GM06990 (cell line): ENCODE results near the gene SV2C.

Source experiments
- DNase-seq: peaks from one replicate; pipeline ENCODE4 v3.0.0-alpha.2; 2011; ENCODE audit not compliant: insufficient read length; ENCODE audit errors: extremely low read depth
- H3K27me3 ChIP-seq: replicated peaks from 2 replicates; pipeline ENCODE4 v1.6.0; 2011; ENCODE audit warnings: low read length; ENCODE audit not compliant: control insufficient read depth, insufficient read depth
- H3K36me3 ChIP-seq: 2 replicates; pipeline ENCODE4 v1.5.1; 2011; ENCODE audit warnings: low read length; ENCODE audit not compliant: control insufficient read depth, insufficient read depth
- H3K4me3 ChIP-seq: replicated peaks from 2 replicates; pipeline ENCODE4 v1.5.1; 2011; ENCODE audit warnings: low read depth, mild to moderate bottlenecking, control low read depth, low read length
- TF ChIP-seq, protein P1 (sequence below): IDR thresholded peaks from 2 replicates; pipeline ENCODE4 v1.5.1; 2011; ENCODE audit warnings: low read length, control low read depth, mild to moderate bottlenecking, inconsistent platforms; ENCODE audit not compliant: insufficient read depth, poor library complexity, severe bottlenecking

SV2C gene

DNA sequence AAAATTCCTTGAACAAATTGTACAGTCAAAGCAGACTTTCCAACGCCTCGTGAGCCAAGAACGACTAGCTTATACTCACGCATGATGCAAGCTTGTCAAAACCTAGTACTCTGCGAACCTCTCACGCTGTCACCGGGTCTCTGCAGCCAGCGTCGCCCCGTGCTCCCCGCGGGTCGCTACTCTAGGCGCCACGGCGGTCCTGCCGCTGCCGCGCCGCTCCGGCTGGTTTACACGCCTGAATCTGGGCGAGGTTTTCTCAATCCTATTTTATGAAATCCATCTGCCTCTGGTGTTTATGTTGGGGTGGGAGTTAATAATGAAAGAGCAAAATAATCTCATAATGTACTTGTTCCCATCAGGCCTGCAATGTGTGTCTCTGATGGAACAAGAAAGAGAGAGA, 90.9 kb downstream of the SV2C start:
- DNase-seq: no peak

DNA sequence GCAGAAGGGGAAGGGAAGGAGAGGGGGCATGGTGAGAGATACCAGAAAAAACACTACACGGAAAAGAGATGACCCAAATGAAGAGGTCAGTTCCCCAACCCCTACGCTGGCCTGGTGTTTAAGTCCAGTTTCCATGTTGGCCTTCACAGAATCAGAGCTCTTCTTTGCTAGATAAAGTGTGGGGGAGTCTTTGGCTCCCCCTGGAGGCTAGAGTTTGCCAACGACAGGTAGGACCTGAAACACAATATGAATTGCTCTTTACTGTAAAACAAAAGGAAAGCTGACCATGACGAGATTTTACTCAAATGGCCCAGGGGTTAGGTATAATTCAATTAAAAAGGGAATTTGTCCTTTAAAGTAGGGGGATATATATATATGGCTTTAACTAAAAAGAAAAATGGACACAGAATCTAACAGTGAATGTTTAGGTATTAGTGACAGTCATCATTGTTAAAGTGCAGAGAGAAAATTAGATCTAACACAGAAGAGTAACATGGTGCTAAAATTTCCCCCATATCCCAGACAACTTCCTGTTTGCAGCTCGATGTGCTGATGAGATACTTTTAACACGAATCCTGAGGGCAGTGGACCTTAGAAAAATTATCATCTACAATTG, 92.0 kb downstream of the SV2C start:
- TF ChIP-seq, protein P1, sequence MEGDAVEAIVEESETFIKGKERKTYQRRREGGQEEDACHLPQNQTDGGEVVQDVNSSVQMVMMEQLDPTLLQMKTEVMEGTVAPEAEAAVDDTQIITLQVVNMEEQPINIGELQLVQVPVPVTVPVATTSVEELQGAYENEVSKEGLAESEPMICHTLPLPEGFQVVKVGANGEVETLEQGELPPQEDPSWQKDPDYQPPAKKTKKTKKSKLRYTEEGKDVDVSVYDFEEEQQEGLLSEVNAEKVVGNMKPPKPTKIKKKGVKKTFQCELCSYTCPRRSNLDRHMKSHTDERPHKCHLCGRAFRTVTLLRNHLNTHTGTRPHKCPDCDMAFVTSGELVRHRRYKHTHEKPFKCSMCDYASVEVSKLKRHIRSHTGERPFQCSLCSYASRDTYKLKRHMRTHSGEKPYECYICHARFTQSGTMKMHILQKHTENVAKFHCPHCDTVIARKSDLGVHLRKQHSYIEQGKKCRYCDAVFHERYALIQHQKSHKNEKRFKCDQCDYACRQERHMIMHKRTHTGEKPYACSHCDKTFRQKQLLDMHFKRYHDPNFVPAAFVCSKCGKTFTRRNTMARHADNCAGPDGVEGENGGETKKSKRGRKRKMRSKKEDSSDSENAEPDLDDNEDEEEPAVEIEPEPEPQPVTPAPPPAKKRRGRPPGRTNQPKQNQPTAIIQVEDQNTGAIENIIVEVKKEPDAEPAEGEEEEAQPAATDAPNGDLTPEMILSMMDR: peak; percentile 92
- Histone ChIP-seq H3K36me3 (no peaks in the 10 kb centered on the region), H3K27me3 (no peaks in the 10 kb centered on the region), H3K4me3 (no peak overlapping the region; the same call in 1 of the 2 replicates)
- DNase-seq: no peak

More for the DNA sequence above, 90.9 kb downstream of the SV2C start:
- no peak overlapping the region for H3K4me3 ChIP-seq
- TF ChIP-seq, protein P1: no peak
- H3K27me3 ChIP-seq: no peaks in the 10 kb centered on the region
- no peaks in the 10 kb centered on the region for H3K36me3 ChIP-seq

DNA sequence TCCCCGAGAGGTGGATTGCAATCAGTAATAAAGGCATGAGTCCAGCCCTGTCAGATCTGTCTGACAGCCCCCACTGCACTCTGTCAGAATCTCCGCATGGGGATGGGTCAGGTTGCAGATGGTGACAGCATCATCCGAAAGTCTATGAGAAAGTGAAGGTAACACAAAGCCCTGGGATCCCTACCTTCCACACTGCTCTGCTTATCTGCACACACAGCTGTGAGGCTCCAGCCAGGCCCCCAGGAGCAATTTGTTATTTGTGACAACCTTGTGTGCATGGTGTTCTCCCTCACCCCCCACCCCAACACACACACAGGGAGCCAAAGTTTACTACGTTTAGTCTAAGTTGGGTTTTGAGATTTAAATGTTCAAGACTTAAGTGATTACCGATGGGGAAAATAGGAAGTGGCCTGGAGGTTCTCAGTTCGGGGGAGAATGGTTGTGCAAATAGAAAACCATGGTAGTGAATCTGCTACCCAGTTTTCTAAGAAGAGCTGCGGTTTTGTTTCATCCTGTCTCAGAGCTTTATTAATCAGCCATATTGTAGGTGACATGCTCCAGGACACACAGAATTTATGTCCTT, 92.7 kb downstream of the SV2C start:
- no peaks in the 10 kb centered on the region for H3K36me3 ChIP-seq
- TF ChIP-seq, protein P1: no peak
- H3K27me3 ChIP-seq: no peaks in the 10 kb centered on the region
- no peak overlapping the region for H3K4me3 ChIP-seq
- DNase-seq: peak; percentile 62

DNA sequence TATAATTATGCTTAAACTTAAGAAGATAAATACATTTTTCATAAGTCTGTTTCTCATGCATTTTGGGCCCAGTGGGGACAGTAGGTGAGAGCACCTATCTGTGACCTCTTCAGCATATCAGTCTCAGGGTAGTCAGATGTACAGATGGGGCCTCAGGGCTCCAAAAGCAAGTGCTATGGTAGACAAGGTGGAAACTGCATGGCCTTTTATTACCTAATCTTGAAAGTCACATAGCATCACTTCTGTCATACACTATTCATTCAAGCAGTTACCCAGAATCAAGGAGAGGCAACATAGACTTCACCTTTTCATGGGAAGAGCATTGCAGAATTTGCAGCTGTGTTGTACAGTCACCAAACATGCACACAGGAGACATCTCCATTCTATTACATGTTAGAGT, 94.8 kb downstream of the SV2C start:
- no peak for DNase-seq
- no peaks in the 10 kb centered on the region for H3K27me3 ChIP-seq
- no peak overlapping the region for H3K4me3 ChIP-seq
- TF ChIP-seq, protein P1: no peak
- no peaks in the 10 kb centered on the region for H3K36me3 ChIP-seq

DNA sequence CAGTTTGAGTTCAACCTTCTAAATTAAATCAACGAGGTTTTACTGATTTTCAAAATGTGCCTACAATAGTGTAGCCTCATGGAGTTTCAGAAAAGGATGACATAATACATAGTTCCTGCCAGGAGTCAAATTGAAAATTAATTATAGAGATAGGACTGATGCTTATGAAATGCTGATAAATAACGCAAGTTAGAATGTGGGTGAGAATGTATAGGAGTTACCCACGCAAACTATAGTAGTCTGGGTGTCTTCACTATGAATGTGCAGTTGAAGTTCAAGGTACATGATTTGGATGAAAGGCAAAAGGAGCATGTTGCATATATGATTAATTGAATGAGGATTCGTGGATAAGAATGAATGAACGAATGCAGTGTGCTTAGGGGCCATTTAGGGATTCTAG, 95.7 kb downstream of the SV2C start:
- Histone ChIP-seq H3K36me3 (no peaks in the 10 kb centered on the region), H3K4me3 (no peak overlapping the region), H3K27me3 (no peaks in the 10 kb centered on the region)
- DNase-seq: no peak
- TF ChIP-seq, protein P1: no peak
